Activated T-helper 2 cell treated with anti-CD3 and anti-CD28 coated beads, Interferon-gamma antibody, Interleukin-2, Interleukin-4, amounts not matched to agents 10 μg/mL and 5 μg/mL and 100 μg/mL, durations not matched to agents 14 hours and 24 hours and 36 hours (primary cell): ENCODE results near the gene VAT1L. TPM values are rescaled to one million over a fixed set of nuclear protein-coding genes. Genes with fewer than 3 reads are reported as not detected.

Source experiments
- DNase-seq: peaks from one replicate; pipeline ENCODE4 v3.0.0; 2021; ENCODE audit warnings: low spot score
- H3K27ac Mint-ChIP-seq: one replicate; pipeline ENCODE4 v1.8.0; 2021; ENCODE audit warnings: mixed read lengths
- H3K27me3 Mint-ChIP-seq: one replicate; pipeline ENCODE4 v1.8.0; 2021; ENCODE audit warnings: low read depth, mixed read lengths
- H3K36me3 Mint-ChIP-seq: one replicate; pipeline ENCODE4 v1.8.0; 2021; ENCODE audit warnings: low read depth, mixed read lengths
- H3K4me1 Mint-ChIP-seq: one replicate; pipeline ENCODE4 v1.8.0; 2021; ENCODE audit warnings: low read depth, mixed read lengths
- H3K4me3 Mint-ChIP-seq: one replicate; pipeline ENCODE4 v1.8.0; 2021; ENCODE audit warnings: low read depth, mild to moderate bottlenecking, moderate library complexity, mixed read lengths
- H3K9me3 Mint-ChIP-seq: one replicate; pipeline ENCODE4 v1.8.0; 2021; ENCODE audit warnings: mixed read lengths
- intact Hi-C: fragments of 100-400 bp; cut with micrococcal nuclease; formaldehyde crosslinking; loops from one replicate; pipeline ENCODE4 v1.15.1; 2023
- total RNA-seq: library from RNA; stranded (reverse); gene quantifications from 2 replicates; pipeline ENCODE4 v1.2.3, GENCODE V29; 2022

VAT1L gene
- total RNA-seq, 1 donor from 2014 or later = not detected

DNA sequence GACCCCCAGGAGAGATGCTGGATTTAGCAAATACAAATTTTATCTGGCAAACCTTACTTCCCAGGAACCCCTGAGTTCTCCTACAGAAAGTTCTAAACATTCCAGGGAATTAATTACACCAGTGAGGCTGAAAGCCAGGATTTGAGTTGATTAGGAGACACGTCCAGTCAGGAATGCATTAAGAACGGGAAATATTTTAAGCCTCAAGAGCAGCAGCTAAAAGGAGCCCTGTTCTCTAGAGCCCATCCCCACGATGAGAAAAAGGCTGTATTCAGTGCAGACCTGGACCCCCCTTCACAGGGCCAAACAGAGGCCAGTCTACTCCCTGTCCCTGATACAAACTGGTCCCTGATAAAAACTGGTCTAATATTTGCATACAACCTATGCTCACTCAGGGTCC is 55.0 kb downstream of the VAT1L start:
- no peak overlapping the region for H3K4me3 Mint-ChIP-seq
- no peaks in the 10 kb centered on the region for H3K9me3 Mint-ChIP-seq
- no peak for DNase-seq
- no peaks in the 10 kb centered on the region for H3K36me3 Mint-ChIP-seq
- peaks cover 3% of the 10 kb centered on the region for H3K27me3 Mint-ChIP-seq
- no peaks in the 10 kb centered on the region for H3K4me1 Mint-ChIP-seq
- intact Hi-C loops = no loop called here
- no peak overlapping the region for H3K27ac Mint-ChIP-seq

DNA sequence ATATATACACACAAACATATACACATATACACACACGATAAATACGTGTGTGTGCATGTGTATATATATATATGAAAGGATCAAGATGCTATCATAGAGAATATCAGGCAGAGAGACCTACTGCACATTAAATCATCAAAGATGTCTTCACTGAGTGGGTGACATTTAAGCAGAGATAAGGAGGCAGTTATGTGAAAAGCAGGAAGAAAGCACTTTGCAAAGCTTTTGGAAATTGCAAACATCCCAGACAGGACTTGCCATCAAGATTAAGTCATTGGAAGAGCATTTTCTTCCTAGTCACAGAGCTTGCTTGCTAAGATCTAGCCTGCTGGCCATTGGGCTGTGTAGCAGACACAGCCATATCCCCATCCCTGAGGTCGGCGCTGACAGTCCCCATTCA is 56.4 kb downstream of the VAT1L start:
- Mint-ChIP-seq H3K27me3 (peaks cover 3% of the 10 kb centered on the region), H3K36me3 (no peaks in the 10 kb centered on the region), H3K4me3 (no peak overlapping the region), H3K27ac (no peak overlapping the region), H3K9me3 (no peaks in the 10 kb centered on the region), H3K4me1 (no peaks in the 10 kb centered on the region)
- intact Hi-C loops = no loop called here
- DNase-seq = no peak

DNA sequence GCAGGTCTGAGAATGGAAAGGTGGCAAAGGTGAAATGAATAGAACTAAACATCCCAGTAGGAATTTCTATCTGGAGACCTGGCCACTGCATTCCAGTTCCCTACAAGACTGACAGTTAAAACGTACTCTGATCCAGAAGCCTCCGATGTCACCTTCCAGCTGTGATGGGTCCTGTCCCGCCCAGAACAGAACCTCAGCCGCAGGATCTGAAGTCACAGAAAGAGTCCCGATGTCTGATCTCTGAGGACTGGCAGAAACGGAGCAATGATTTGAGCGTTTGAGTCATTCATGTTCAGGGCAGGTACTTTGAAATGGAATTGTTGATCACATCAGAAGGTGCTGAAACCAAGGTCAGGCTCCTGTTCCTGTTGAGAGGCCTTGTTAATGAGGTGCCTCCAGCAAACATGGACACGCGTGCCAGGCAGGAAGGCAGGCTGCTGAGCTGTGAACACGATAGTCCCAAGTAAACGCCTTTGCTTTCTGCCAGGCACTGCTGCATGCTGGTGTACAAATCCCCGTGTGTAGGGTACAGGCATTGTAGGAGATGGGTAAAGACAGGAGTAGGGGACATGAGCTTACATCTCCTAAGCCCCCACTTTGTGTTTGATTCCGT is 61.4 kb downstream of the VAT1L start:
- intact Hi-C loops = no loop called here
- Mint-ChIP-seq H3K4me3 (no peak overlapping the region), H3K27ac (no peak overlapping the region), H3K4me1 (peaks cover 2% of the 10 kb centered on the region), H3K27me3 (peaks cover 3% of the 10 kb centered on the region), H3K36me3 (no peaks in the 10 kb centered on the region), H3K9me3 (no peaks in the 10 kb centered on the region)
- DNase-seq = no peak

DNA sequence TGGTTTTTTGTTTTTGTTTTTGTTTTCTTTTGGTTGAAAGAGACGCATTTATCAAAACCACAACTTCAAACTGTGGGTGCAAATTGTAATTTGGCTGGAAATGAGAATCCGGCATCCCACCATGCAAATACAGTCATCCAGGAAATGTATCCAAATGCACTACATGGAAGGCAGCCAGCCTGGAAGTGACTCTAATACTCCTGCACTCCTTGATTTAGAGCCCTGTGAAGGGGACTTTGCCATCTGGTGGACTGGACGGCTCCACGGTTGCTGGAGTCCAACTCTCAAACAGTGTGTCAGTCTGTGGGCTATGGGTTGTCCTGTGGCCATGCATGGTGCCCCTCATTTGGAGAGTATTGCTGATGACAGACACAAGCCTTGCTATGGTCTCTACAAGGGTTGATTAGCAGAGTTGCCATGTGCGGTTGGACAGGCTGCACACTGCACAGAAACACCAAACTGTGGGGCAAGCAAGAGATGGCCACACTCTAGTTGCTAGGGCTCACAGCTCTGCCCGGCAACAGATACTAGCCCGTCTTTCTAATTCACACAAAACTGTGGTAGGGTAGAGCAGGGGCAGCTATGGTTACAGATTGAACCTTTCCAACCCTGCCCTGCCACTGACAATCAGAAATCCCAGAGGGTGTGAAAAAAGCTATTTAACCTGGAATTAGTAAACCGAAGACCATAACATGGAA is 62.4 kb downstream of the VAT1L start:
- intact Hi-C loops = no loop called here
- no peaks in the 10 kb centered on the region for H3K9me3 Mint-ChIP-seq

DNA sequence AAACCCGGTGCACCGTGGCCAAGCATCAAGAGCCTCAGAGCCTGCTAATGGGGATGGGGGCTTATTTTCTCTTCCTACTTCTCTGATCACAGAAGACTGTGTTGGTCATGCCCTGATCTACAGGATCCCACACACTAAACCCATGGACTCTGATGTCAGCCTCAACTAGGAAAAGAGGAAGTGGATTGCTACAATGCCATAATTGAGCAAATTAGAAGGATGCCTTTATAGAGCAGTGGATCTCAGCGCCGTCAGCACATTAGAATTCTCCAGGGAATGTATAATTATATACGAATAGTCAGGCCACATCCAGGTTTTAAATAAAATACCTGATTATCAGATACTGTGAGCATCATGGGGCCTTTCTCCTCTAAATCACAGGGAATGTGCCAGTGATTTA is 64.8 kb downstream of the VAT1L start:
- H3K36me3 Mint-ChIP-seq = no peaks in the 10 kb centered on the region
- no peaks in the 10 kb centered on the region for H3K27me3 Mint-ChIP-seq
- H3K27ac Mint-ChIP-seq = no peak overlapping the region
- no peak overlapping the region for H3K4me3 Mint-ChIP-seq
- intact Hi-C loops = no loop called here
- no peak for DNase-seq
- no peaks in the 10 kb centered on the region for H3K9me3 Mint-ChIP-seq
- peaks cover 2% of the 10 kb centered on the region for H3K4me1 Mint-ChIP-seq

More for the DNA sequence above, 62.4 kb downstream of the VAT1L start:
- H3K27ac Mint-ChIP-seq = no peak overlapping the region
- H3K36me3 Mint-ChIP-seq = no peaks in the 10 kb centered on the region
- H3K4me1 Mint-ChIP-seq = peaks cover 2% of the 10 kb centered on the region
- DNase-seq = no peak
- peaks cover 3% of the 10 kb centered on the region for H3K27me3 Mint-ChIP-seq
- no peak overlapping the region for H3K4me3 Mint-ChIP-seq

DNA sequence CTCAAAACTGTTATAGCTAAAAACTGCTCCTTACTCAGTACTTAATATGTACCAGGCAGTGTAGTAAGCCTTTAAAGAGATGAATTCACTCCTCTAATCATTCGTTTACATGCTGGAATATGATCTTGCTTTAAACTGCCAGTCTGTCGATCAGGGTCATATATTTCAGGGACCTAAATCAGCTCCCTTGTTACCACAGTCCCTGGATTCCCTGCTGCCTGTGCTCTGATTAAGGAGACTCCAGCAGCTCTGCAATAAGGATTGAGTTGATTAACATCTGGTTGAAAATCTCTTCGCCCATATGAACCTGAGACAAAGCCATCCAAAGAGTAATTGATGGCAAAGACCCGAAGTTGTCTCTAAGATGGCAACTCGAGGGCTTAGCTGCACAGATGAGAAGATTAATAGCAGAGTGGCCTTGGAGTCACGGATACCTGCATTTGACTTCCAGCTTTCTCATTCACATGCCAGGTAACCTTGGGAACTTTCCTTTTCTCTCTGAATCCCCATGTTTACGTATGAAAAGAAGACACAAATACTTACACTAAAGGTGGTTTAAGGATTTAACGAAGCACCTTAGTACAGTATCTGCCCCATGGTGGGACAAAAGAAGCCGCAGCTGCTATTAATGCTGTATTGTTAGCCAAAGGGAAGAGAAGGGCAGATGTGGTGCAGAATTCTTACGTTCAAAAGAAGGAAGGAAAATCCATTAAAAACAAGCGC is 68.2 kb downstream of the VAT1L start:
- H3K4me1 Mint-ChIP-seq = peaks cover 2% of the 10 kb centered on the region
- no peaks in the 10 kb centered on the region for H3K9me3 Mint-ChIP-seq
- intact Hi-C loops = no loop called here
- no peaks in the 10 kb centered on the region for H3K36me3 Mint-ChIP-seq
- DNase-seq = no peak
- H3K27me3 Mint-ChIP-seq = no peaks in the 10 kb centered on the region
- H3K27ac Mint-ChIP-seq = no peak overlapping the region
- no peak overlapping the region for H3K4me3 Mint-ChIP-seq

DNA sequence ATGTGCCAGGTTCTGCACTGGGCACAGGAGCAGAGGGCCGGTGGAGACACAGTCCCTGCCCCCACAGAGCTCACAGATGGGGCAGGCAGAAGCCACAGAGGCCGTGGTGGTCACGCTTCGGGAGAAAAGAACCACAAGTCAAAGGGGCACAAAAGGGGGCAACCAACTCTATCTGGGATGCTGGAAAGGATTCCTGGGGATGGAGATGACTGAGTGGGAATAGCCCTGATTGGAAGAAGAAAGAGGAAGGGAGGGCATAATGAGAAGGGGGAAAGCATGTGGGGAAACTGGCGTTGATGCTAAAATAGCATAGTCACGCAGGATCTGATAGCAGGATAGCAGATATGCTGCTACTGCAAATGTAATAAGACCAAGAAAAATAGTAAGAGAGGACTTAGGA is 69.7 kb downstream of the VAT1L start:
- H3K27me3 Mint-ChIP-seq = peaks cover 1% of the 10 kb centered on the region
- no peaks in the 10 kb centered on the region for H3K9me3 Mint-ChIP-seq
- H3K36me3 Mint-ChIP-seq = no peaks in the 10 kb centered on the region
- no peak overlapping the region for H3K27ac Mint-ChIP-seq
- intact Hi-C loops = no loop called here
- no peak for DNase-seq
- H3K4me1 Mint-ChIP-seq = peaks cover 2% of the 10 kb centered on the region
- H3K4me3 Mint-ChIP-seq = no peak overlapping the region

DNA sequence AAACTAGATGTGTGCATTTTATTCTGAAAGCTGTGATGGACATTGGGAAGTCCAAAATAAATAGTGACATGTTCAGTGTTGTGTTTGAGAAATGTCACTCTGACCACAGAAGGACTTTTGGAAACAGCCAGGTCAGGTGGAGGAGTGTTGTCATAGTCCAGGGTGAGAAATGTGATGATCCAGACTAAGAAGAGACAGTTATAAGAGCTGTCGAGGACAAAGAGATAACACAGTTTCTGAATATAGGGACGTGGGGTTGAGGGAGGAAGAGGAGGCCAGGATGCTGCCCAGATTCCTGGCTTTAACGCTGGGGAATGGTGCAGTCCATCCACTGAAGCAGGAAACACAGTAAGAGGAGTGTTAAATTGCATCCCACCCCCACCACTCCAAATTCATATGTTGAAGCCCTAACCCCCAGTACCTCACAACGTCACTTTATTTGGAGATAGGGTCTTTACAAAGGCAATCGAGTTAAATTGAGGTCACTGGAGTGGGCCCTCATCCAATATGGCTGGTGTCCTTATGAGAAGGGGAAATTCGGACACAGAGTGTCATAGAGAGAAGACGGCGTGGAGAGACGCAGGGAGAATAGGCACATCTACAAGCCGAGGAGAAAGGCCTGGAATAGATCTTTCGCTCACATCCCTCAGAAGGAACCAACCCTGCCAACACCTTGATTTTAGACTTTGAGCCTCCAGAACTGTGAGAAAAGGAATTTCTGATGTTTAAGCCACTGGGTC is 71.3 kb downstream of the VAT1L start:
- no peaks in the 10 kb centered on the region for H3K9me3 Mint-ChIP-seq
- H3K4me3 Mint-ChIP-seq = no peak overlapping the region
- peaks cover 7% of the 10 kb centered on the region for H3K27me3 Mint-ChIP-seq
- intact Hi-C loops = no loop called here
- no peaks in the 10 kb centered on the region for H3K36me3 Mint-ChIP-seq
- no peak overlapping the region for H3K27ac Mint-ChIP-seq
- H3K4me1 Mint-ChIP-seq = no peaks in the 10 kb centered on the region
- no peak for DNase-seq

DNA sequence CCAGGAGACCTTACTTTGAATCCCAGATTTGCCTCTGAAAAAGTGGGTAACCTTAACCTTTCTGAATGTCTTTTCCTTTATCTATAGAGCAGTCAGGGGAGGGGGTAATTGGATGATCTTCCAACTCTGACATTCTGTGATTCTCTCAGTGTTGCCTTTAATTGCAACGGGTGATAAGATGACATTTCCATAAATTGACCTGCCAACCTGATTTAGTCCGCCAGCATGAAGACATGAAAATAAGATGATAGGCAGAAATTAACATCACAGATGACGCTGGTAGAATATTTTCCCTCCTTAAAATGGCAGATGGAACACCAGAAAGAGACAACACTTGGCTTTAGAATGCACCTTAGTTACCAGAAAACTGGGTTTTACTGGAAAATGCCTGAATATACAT is 72.6 kb downstream of the VAT1L start:
- H3K9me3 Mint-ChIP-seq = no peaks in the 10 kb centered on the region
- no peak overlapping the region for H3K4me3 Mint-ChIP-seq
- intact Hi-C loops = no loop called here
- no peak overlapping the region for H3K27ac Mint-ChIP-seq
- no peaks in the 10 kb centered on the region for H3K4me1 Mint-ChIP-seq
- H3K36me3 Mint-ChIP-seq = no peaks in the 10 kb centered on the region
- DNase-seq = no peak
- H3K27me3 Mint-ChIP-seq = peaks cover 8% of the 10 kb centered on the region

DNA sequence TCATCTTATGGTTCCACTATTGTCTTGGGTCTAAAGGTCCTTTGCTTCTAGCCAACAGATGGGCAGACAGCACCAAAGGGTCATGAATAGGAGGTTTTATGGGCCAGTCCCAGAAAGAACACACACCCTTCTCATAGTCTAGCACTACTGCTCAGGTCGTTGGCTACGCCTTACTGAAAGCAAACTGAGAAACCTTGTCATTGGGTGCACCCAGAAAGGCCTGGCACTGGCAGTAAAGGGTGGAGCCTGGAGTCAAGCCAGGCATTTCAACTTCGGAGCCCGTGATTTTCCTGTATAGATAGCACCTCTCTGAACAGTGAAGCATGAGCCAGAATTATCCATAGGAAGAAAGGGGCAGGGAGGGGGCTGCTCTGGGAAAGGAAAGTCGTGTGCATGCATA is 74.9 kb downstream of the VAT1L start:
- intact Hi-C loops = no loop called here
- H3K27me3 Mint-ChIP-seq = peaks cover 8% of the 10 kb centered on the region
- H3K4me1 Mint-ChIP-seq = peaks cover 4% of the 10 kb centered on the region
- DNase-seq = no peak
- H3K9me3 Mint-ChIP-seq = no peaks in the 10 kb centered on the region
- no peak overlapping the region for H3K27ac Mint-ChIP-seq
- H3K4me3 Mint-ChIP-seq = no peak overlapping the region
- H3K36me3 Mint-ChIP-seq = no peaks in the 10 kb centered on the region

DNA sequence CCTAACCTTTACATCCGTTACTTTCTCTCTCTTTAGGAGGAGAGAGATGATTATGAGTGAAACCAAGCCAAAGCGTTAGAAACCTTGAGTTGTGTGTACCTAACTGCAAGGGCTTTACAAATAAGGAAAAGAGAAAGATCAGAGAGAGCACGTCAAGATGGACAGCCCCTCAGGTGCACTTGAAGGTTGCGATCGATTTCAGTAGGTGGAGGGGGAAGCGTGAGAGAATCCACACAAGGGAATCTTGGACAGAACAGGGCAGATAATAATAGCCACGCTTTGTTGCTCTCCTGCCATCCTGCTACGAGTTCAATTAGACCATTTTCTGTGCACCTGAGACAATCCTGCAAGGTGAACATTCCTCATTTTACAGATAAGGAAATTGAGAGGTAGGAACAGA is 78.4 kb downstream of the VAT1L start:
- Mint-ChIP-seq H3K4me3 (no peak overlapping the region), H3K9me3 (no peaks in the 10 kb centered on the region), H3K27ac (no peak overlapping the region), H3K4me1 (peaks cover 14% of the 10 kb centered on the region), H3K36me3 (no peaks in the 10 kb centered on the region), H3K27me3 (peaks cover 7% of the 10 kb centered on the region)
- intact Hi-C loops = no loop called here
- no peak for DNase-seq

DNA sequence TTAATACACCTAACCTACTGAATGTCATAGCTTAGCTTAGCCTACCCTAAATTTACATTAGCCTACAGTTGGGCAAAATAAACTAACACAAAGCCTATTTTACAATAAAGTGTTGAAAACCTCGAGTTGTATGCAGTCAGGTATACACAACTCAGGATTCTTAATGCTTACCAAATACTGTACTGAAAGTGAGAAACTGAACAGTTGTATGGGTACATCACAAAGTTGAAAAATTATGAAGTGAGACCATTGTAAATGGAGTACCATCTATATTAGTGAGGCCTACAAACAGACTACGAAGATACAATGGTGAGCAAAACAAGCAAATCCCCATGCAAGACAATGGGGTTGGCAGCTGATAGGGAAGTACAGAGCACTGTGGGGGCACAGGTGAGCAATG is 79.7 kb downstream of the VAT1L start:
- intact Hi-C loops = no loop called here

DNA sequence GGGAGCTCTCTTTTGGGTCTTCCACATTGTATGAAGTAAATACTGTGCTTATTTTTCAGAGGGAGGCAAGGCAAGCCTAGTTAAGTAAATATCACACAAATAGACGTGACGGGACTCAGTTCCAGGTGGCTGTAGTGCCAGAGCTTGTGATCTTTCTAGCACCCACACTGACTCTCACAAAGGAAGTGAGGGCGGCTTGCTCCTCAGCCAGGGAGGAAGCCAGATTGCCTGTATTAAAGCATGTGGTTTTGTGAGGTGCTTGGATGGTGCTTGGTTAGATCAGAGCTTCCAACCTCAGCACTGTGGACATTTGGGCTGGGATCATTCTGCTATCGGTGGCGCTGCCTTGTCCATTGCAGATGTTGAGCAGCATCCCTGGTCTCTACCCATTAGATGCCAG is 80.1 kb downstream of the VAT1L start:
- peak; percentile 14 for DNase-seq
- Mint-ChIP-seq H3K4me3 (no peak overlapping the region), H3K27me3 (peaks cover 5% of the 10 kb centered on the region), H3K4me1 (peaks cover 14% of the 10 kb centered on the region), H3K27ac (no peak overlapping the region), H3K9me3 (no peaks in the 10 kb centered on the region), H3K36me3 (no peaks in the 10 kb centered on the region)
- intact Hi-C loops = no loop called here

More for the DNA sequence above, 79.7 kb downstream of the VAT1L start:
- Mint-ChIP-seq H3K36me3 (no peaks in the 10 kb centered on the region), H3K27ac (no peak overlapping the region), H3K4me1 (peaks cover 14% of the 10 kb centered on the region), H3K9me3 (no peaks in the 10 kb centered on the region), H3K4me3 (no peak overlapping the region), H3K27me3 (peaks cover 7% of the 10 kb centered on the region)
- no peak for DNase-seq
